ENCODE measurements around the gene SLC29A3. TPM values are rescaled to one million over a fixed set of nuclear protein-coding genes. Genes with fewer than 3 reads are reported as not detected.

Gene SLC29A3
- total RNA-seq, 2 donors from 2014 or later, result 3.5 to 6.2 TPM

- intact Hi-C loops (cut with DNase I), result no loop called here
- DNase-seq (ENCODE audit: low spot score), result no peak
These were observed 73.2 kb downstream of the SLC29A3 start for GRCh38 chr10:71392292-71392691.

- intact Hi-C loops (cut with DNase I), result no loop called here
- peak; percentile 72 for DNase-seq (ENCODE audit: low spot score)
These were observed 74.0 kb downstream of the SLC29A3 start for GRCh38 chr10:71392791-71393781.

GRCh38 chr10:71393841-71394475 is 74.9 kb downstream of the SLC29A3 start:
- intact Hi-C loops (cut with DNase I), result no loop called here
- DNase-seq (ENCODE audit: low spot score), result peak; percentile 60

DNA sequence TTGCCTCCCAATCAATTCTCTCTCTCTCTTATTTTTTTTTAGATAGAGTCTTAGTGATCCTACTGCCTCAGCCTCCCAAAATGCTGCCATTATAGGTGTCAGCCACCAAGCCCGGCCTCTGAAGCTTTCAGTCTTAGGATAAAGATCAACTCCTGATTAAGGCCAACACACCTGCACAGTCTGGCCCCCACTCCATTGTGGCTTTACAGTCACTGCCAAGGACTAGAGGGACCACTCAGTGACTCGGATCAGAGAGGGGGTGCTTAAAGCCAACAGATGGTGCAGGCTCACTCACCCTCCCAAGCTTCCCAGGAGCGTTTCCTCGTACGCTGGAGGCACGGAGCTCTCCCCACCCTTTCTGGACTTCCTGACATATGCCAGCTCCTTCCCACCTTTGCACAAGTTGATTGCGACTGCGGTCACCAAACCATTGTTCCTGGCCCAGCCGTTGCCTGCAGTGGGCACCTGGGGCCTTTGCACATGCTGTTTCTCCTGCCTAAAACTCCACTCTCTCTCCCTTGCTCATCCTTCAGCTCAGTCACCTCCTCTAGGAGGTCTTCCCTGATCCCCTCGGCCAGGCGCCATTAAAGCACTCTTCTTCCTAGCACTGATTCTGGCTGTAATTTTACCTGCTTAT is 76.0 kb downstream of the SLC29A3 start:
- intact Hi-C loops (cut with DNase I), result loop anchor here (5.0 kb wide), 3 partner anchors 172 to 417 kb away; no protein-coding TSS in a partner anchor
- peak; percentile 40 for DNase-seq (ENCODE audit: low spot score)

DNA sequence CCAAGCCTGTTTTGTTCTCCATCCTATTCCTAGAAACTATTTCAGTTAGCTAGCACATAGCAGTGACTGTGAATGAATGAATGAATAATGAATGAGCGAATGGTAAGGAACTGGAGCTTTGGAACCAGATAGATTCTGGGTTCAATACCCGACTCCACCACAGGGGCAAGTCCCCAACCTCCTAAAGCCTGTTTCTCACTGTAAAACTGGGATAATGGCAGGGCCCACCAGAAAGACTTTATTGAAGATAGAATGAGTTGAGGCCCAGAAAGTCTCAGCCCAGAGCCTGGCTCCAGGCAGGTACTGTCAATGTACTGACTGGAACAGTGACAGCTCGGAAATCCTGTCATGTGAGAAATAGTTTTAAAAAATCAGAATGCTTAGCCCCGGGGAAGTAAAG is 76.6 kb downstream of the SLC29A3 start:
- no peak for DNase-seq (ENCODE audit: low spot score)
- intact Hi-C loops (cut with DNase I), result loop anchor here (2.0 to 5.0 kb wide), 4 partner anchors 172 to 417 kb away; no protein-coding TSS in a partner anchor

DNA sequence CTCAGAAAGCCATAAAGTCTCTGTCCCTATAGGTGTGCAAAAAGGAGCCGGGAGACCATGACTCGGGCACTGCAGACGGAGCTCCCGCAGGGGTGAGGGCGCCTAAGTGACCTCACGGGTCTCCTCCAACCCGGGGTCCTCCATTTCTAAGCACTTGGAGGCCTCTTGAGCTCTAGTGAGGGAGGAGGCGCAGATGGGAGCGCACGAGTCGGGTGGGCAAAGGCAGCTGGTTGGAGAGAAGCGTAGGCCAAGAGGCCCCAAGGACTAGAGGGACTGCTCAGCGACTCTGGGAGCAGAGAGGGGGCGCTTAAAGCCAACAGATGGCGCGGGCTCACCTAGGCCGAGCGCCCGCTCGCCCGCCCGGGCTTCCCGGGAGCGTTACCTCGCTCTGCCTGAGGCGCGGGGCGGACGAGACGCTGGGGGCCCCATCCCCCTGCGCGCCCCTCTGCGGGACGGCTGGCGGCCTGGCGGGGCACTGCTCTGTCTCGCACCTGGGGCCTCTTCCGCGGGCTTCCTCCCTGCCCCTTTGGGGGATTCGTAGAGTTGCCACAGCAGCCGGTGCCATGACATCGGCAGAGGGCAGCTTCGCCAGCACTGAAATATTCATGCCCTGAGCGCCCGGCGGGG is 77.1 kb downstream of the SLC29A3 start:
- DNase-seq (ENCODE audit: low spot score), result peak; percentile 82
- intact Hi-C loops (cut with DNase I), result loop anchor here (2.0 to 5.0 kb wide), 4 partner anchors 171 to 416 kb away; no protein-coding TSS in a partner anchor

- intact Hi-C loops (cut with DNase I), result loop anchor here (2.0 to 5.0 kb wide), 4 partner anchors 170 to 415 kb away; no protein-coding TSS in a partner anchor
- no peak for DNase-seq (ENCODE audit: low spot score)
These were observed 77.7 kb downstream of the SLC29A3 start, which contains the start of gene CDH23 for GRCh38 chr10:71396711-71397295. TSS of gene CDH23 (plus strand) at chr10:71396920. CDS start at chr10:71439832, 42,912 bp downstream.

DNA sequence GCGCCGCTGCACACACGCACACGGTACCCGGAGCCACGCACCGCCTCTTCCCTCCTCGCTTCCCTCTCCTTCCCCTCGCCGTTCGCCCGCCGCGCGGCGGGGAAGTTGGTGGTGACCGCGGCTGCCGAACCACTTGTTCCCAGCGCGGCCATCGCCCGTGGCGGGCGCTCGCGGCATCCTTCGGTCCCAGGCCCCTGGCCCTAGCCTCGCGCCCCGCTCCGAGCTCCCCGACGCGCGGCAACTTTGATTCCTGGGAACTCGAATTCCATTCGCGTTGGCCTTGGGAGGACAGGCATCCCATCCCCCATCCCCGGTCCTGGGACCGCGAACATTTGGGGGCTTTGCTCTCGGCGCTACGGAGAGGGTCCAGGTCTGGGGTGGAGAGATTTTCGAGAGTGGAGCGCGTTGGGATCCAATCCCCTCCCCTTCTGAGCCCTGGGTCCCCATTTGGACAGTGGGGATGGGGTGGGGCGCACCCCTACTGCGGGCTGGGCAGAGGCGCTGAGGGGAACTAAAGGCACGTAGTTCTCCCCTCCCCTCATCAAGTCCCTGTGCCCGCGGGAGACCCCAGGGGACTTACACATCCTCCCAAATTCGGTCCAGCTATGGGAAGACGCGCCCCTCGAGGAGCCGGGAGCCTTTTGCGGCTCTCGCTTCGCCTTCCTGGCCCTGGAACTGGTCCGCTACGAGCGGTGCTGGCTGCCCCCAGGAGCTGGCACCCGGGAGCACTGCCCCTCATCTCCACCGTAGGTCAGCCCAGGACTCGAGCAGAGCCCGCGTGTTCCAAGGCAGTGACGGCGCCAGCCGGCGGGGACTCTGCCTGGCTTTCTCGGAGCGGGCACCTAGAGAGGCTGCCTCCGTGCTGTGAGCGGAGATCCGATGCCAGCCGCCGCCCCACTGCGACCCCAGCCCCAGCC is 78.5 kb downstream of the SLC29A3 start:
- intact Hi-C loops (cut with DNase I), result loop anchor here (2.0 to 5.0 kb wide), 4 partner anchors 170 to 415 kb away; no protein-coding TSS in a partner anchor
- DNase-seq (ENCODE audit: low spot score), result no peak

- intact Hi-C loops (cut with DNase I), result loop anchor here (5.0 kb wide), 3 partner anchors 168 to 413 kb away; no protein-coding TSS in a partner anchor
- no peak for DNase-seq (ENCODE audit: low spot score)
These were observed 79.9 kb downstream of the SLC29A3 start for GRCh38 chr10:71398976-71399375.

DNA sequence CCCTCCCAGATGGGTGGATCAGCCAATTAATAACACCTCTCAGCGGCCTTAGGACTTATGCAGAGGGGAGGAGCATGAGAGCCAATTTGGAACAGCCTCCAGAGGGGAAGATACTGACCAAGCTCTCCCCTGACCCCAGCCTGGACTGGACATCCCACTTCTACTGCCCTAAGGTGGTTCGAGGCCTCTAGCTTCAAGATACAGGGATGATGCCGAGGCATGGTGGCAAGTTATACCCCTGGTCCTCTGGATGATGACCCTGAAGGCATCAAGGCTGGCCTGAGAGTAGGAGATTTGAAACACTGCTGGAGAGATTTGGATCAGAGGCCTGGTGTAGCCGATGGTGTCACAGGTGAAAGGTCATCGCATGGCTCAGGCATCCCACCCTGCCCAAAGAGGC is 80.9 kb downstream of the SLC29A3 start:
- intact Hi-C loops (cut with DNase I), result loop anchor here (5.0 kb wide), 3 partner anchors 167 to 412 kb away; no protein-coding TSS in a partner anchor

DNA sequence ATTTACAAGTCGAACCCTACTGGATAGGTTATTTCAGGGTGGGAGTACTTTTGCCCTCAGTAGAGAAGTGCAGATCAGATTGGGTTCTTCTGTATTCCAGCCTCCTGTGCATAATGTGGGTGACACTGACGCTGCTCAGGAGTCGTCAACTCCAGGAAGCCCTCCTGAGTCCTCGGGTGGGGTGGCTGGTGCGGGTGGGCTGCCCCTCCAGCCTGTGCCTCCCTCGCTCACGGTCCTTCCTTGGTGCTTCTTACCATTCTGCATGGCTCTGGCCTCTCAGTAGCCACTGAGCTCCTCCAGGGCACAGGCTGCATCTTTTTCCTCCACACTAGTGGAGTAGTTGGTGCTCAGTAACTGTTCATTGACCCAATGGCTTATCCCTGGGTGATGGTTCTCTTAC is 82.0 kb downstream of the SLC29A3 start:
- peak; percentile 66 for DNase-seq (ENCODE audit: low spot score)
- intact Hi-C loops (cut with DNase I), result no loop called here

More for the DNA sequence above, 80.9 kb downstream of the SLC29A3 start:
- DNase-seq (ENCODE audit: low spot score), result no peak

GRCh38 chr10:71402005-71402404 is 82.9 kb downstream of the SLC29A3 start:
- DNase-seq (ENCODE audit: low spot score), result peak; percentile 23
- intact Hi-C loops (cut with DNase I), result no loop called here

- DNase-seq (ENCODE audit: low spot score), result peak; percentile 52
- intact Hi-C loops (cut with DNase I), result no loop called here
These were observed 85.6 kb downstream of the SLC29A3 start for GRCh38 chr10:71404503-71405295.

DNA sequence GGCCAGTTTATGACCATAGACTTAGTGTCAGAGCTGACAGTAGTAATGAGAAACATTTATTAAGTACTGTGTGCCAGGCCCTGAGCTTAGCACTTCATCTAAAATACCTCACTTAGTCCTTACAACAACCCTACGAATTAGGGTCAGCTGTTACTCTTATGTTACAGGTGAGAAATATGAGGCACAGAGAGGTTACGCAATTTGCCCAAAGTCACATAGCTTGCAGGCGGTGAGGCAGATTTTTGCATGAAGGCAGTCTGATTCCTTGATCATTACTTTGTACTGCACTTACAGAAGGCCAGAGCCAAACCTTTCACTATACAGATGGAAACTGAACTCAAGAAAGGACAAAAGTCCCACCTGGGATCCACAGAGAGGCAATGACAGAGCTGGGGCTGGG is 87.8 kb downstream of the SLC29A3 start:
- DNase-seq (ENCODE audit: low spot score), result no peak
- intact Hi-C loops (cut with DNase I), result no loop called here

- intact Hi-C loops (cut with DNase I), result no loop called here
- peak; percentile 34 for DNase-seq (ENCODE audit: low spot score)
These were observed 89.6 kb downstream of the SLC29A3 start for GRCh38 chr10:71408436-71409225.

Data from posterior vena cava (tissue), 2 donors.